ENCODE results near the gene TEX52. TPM values are rescaled to one million over a fixed set of nuclear protein-coding genes. Genes with fewer than 3 reads are reported as not detected.

TEX52 gene
- polyA plus RNA-seq, 3 donors = not detected

DNA sequence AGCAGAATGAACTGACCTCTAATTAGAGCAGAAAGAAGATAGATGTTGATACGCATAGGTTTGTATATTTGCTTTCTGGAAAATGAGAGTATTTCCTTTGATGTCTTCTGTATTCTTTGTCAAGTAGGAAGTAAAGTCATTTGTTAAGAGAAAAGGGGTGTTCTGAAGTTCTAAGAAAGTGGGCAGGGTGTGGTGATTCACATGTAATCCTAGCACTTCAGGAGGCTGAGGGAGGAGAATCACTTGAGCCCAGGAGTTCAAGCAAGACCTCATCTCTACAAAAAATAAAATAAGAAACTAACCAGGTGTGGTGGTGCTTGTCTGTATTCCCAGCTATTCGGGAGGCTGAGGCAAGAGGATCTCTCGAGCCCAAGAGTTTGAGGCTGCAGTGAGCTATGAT lies 23.0 kb upstream of the TEX52 start:
- Histone ChIP-seq H3K36me3 (replicated peaks in 1 of 2; ENCODE audit: control insufficient read depth in 1 of 2, insufficient read depth in 2 of 2, low read length in 2 of 2) (no peaks in the 10 kb centered on the region), H4K20me1 (ENCODE audit: insufficient read depth, low read length) (no peaks in the 10 kb centered on the region), H3K27me3 (ENCODE audit: control insufficient read depth in 2 of 2, insufficient read depth in 2 of 2, low read length in 2 of 2) (no peaks in the 10 kb centered on the region), H3K79me2 (ENCODE audit: insufficient read depth, low read length) (peaks cover 89% of the 10 kb centered on the region), H2AFZ (ENCODE audit: insufficient read depth, low read depth, low read length, poor library complexity, severe bottlenecking) (no peak overlapping the region), H3K4me1 (ENCODE audit: control insufficient read depth in 1 of 2, insufficient read depth in 2 of 2, low read length in 2 of 2) (peaks cover 30 to 31% of the 10 kb centered on the region in 2 donors), H3K27ac (ENCODE audit: low read depth in 1 of 2, low read length in 2 of 2) (peak overlapping the region in 1 of 2 donors; percentile 40), H3K9me3 (replicated peaks in 1 of 2; ENCODE audit: control insufficient read depth in 1 of 2, insufficient read depth in 1 of 2, low read length in 2 of 2) (no peaks in the 10 kb centered on the region), H3K4me3 (replicated peaks in 1 of 3; ENCODE audit: low read depth in 2 of 3, low read length in 3 of 3) (no peak overlapping the region), H3K9ac (ENCODE audit: insufficient read depth, low read length, poor library complexity, severe bottlenecking) (no peak overlapping the region), H3K4me2 (replicated peaks; ENCODE audit: extremely low read depth, low read length, poor library complexity, severe bottlenecking) (no peak overlapping the region)
- peaks cover 32% of the 10 kb centered on the region for H3K4me1 Mint-ChIP-seq
- peaks cover 3% of the 10 kb centered on the region in 2 donors for H3K36me3 Mint-ChIP-seq
- no CpG with 5 or more reads among the region's 3 CpGs for WGBS (ENCODE audit: insufficient coverage)
- intact Hi-C loops (cut with micrococcal nuclease) = loop anchor here (5.0 kb wide), 1 partner anchor 68 kb away; the partner anchor contains the start of gene ITFG2 (in 2 of the 2)
- peak overlapping the region in 4 of 7 donors; percentile 12 to 81 (median 66) for H3K27ac Mint-ChIP-seq
- no peak overlapping the region for H3K4me3 Mint-ChIP-seq
- no peak for DNase-seq
- no peaks in the 10 kb centered on the region for H3K27me3 Mint-ChIP-seq (ENCODE audit: low read depth in 3 of 3)
- TF ChIP-seq, protein P1, sequence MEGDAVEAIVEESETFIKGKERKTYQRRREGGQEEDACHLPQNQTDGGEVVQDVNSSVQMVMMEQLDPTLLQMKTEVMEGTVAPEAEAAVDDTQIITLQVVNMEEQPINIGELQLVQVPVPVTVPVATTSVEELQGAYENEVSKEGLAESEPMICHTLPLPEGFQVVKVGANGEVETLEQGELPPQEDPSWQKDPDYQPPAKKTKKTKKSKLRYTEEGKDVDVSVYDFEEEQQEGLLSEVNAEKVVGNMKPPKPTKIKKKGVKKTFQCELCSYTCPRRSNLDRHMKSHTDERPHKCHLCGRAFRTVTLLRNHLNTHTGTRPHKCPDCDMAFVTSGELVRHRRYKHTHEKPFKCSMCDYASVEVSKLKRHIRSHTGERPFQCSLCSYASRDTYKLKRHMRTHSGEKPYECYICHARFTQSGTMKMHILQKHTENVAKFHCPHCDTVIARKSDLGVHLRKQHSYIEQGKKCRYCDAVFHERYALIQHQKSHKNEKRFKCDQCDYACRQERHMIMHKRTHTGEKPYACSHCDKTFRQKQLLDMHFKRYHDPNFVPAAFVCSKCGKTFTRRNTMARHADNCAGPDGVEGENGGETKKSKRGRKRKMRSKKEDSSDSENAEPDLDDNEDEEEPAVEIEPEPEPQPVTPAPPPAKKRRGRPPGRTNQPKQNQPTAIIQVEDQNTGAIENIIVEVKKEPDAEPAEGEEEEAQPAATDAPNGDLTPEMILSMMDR (IDR thresholded peaks at IDR 0.05) = no peak
- H3K9me3 Mint-ChIP-seq = no peaks in the 10 kb centered on the region

DNA sequence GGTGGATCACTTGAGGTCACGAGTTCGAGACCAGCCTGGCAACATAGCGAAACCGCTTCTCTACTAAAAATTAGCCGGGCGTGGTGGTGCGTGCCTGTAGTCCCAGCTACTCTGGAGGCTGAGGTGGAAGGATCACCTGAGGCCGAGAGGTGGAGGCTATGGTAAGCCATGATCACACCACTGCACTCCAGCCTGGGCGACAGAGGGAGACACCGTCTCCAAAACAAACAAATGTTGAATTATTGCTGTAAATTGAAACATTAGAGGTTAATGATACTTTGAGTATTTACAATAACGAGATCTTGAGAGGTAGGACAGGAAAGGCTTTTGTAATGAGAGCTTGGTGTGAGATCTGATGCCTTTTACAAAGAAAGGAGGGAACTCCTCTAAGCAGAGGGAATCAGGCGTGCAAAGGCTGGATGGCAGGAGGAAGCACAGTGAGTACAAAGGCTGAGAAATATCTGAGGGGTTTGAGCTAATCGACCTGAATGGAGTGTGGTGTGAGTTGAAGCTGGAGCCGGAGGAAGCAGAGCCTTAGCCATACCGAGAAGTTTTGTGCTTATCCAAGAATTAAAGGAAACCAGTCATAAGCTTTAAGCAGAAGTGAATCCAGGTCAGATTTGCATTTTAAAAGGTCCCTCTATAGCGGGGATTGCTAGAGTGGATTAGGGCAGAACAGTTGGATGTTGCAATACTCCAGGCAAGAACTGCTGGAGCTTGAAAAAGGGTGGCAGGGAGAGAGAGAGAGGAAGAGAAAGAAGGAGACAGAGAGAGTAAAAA lies 21.3 kb upstream of the TEX52 start:
- TF ChIP-seq, protein P1 (IDR thresholded peaks at IDR 0.05) = no peak
- H3K27ac Mint-ChIP-seq = peak overlapping the region; percentile 84 to 97 (median 95)
- Histone ChIP-seq H4K20me1 (ENCODE audit: insufficient read depth, low read length) (no peaks in the 10 kb centered on the region), H3K79me2 (ENCODE audit: insufficient read depth, low read length) (peaks cover 92% of the 10 kb centered on the region), H3K4me3 (replicated peaks in 1 of 3; ENCODE audit: low read depth in 2 of 3, low read length in 3 of 3) (peak overlapping the region; percentile 87 to 99 (median 94)), H3K27me3 (ENCODE audit: control insufficient read depth in 2 of 2, insufficient read depth in 2 of 2, low read length in 2 of 2) (no peaks in the 10 kb centered on the region), H3K4me1 (ENCODE audit: control insufficient read depth in 1 of 2, insufficient read depth in 2 of 2, low read length in 2 of 2) (peaks cover 30 to 31% of the 10 kb centered on the region in 2 donors), H2AFZ (ENCODE audit: insufficient read depth, low read depth, low read length, poor library complexity, severe bottlenecking) (peak overlapping the region; percentile 98), H3K27ac (ENCODE audit: low read depth in 1 of 2, low read length in 2 of 2) (peak overlapping the region; percentile 88 to 96), H3K36me3 (replicated peaks in 1 of 2; ENCODE audit: control insufficient read depth in 1 of 2, insufficient read depth in 2 of 2, low read length in 2 of 2) (no peaks in the 10 kb centered on the region), H3K9me3 (replicated peaks in 1 of 2; ENCODE audit: control insufficient read depth in 1 of 2, insufficient read depth in 1 of 2, low read length in 2 of 2) (no peaks in the 10 kb centered on the region), H3K9ac (ENCODE audit: insufficient read depth, low read length, poor library complexity, severe bottlenecking) (peak overlapping the region; percentile 95), H3K4me2 (replicated peaks; ENCODE audit: extremely low read depth, low read length, poor library complexity, severe bottlenecking) (peak overlapping the region; percentile 84)
- peaks cover 32% of the 10 kb centered on the region for H3K4me1 Mint-ChIP-seq
- WGBS (ENCODE audit: insufficient coverage) = 32% methylated on average over 10 of the region's 16 CpGs
- H3K4me3 Mint-ChIP-seq = peak overlapping the region; percentile 93 to 98
- H3K9me3 Mint-ChIP-seq = no peaks in the 10 kb centered on the region
- H3K27me3 Mint-ChIP-seq (ENCODE audit: low read depth in 3 of 3) = peaks cover 0 to 2% (median 0%) of the 10 kb centered on the region in 3 donors
- peak; percentile 70 to 84 (median 84) for DNase-seq
- intact Hi-C loops (cut with micrococcal nuclease) = loop anchor here (2.0 to 5.0 kb wide), 2 partner anchors 13 to 66 kb away; partner anchors contain the start of genes ITFG2 (in 2 of the 2) and TULP3 (in 1 of the 2)
- H3K36me3 Mint-ChIP-seq = peaks cover 0 to 15% of the 10 kb centered on the region in 2 donors
